ENCODE results near the gene EPHB1. TPM values are rescaled to one million over a fixed set of nuclear protein-coding genes. Genes with fewer than 3 reads are reported as not detected.

The EPHB1 gene
- total and polyA plus RNA-seq, 2 donors (not counting 3 experiments of a cell fraction or from before 2014, with no cell fraction given) = 1.3 to 5.2 TPM

- H3K27ac ChIP-seq (ENCODE audit: insufficient read depth, low read depth, low read length) = no peak overlapping the region
- H4K20me1 ChIP-seq (replicated peaks; ENCODE audit: control insufficient read depth, extremely low read depth, insufficient read depth, low read length) = no peaks in the 10 kb centered on the region
- no peaks in the 10 kb centered on the region for H3K9me1 ChIP-seq (replicated peaks; ENCODE audit: control insufficient read depth, extremely low read depth, insufficient read depth, low read length)
- intact Hi-C loops (cut with micrococcal nuclease) (no loop called here), dilution Hi-C loops (cut with MboI; ENCODE audit: extremely low pct_ligation_motif_present, low sequenced_read_pairs) (no loop called here)
- TF ChIP-seq MAX (IDR thresholded peaks at IDR 0.05; ENCODE audit: insufficient read depth, insufficient read length) (no peak), POLR2AphosphoS5 (IDR thresholded peaks at IDR 0.05; ENCODE audit: insufficient read depth, low read depth, low read length) (no peak), FOS (IDR thresholded peaks at IDR 0.05; ENCODE audit: borderline replicate concordance, insufficient read depth, low read length) (no peak), JUN (IDR thresholded peaks at IDR 0.05; ENCODE audit: borderline replicate concordance, insufficient read depth, insufficient read length, low read depth) (no peak), CTCF (IDR thresholded peaks at IDR 0.05; ENCODE audit: extremely low read depth in 1 of 2, insufficient read depth in 1 of 2, low read depth in 1 of 2, low read length in 2 of 2) (no peak), POLR2A (IDR thresholded peaks at IDR 0.05; ENCODE audit: low read depth, low read length) (no peak), EZH2 (IDR thresholded peaks at IDR 0.05; ENCODE audit: borderline replicate concordance, low read depth, low read length, severe bottlenecking) (no peak), MYC (IDR thresholded peaks at IDR 0.05; ENCODE audit: low read depth, low read length) (no peak), GATA2 (IDR thresholded peaks at IDR 0.05; ENCODE audit: insufficient read depth, insufficient read length, low read depth, low read length) (no peak)
- no peaks in the 10 kb centered on the region for H3K9me3 ChIP-seq (replicated peaks; ENCODE audit: control insufficient read depth, insufficient read depth, low read length)
- no peak overlapping the region for H3K4me3 ChIP-seq (replicated peaks in 1 of 3; ENCODE audit: insufficient read depth in 1 of 3, low read depth in 1 of 3, low read length in 3 of 3)
- H3K36me3 ChIP-seq (ENCODE audit: control insufficient read depth in 2 of 2, extremely low read depth in 1 of 2, insufficient read depth in 2 of 2, low read length in 2 of 2) = no peaks in the 10 kb centered on the region
- ChIA-PET CTCF (no interaction called here), POLR2A (no interaction called here)
- H2AFZ ChIP-seq (ENCODE audit: low read depth, low read length) = no peak overlapping the region
- no peaks in the 10 kb centered on the region for H3K4me1 ChIP-seq (ENCODE audit: control insufficient read depth, extremely low read depth, insufficient read depth, low read length)
- FAIRE-seq = no peak
- H3K4me2 ChIP-seq (ENCODE audit: insufficient read depth, low read length) = no peak overlapping the region
- no peaks in the 10 kb centered on the region for H3K79me2 ChIP-seq (ENCODE audit: control insufficient read depth, insufficient read depth, low read length)
- H3K9ac ChIP-seq (replicated peaks; ENCODE audit: extremely low read depth, insufficient read depth, low read length) = no peak overlapping the region
- H3K27me3 ChIP-seq (ENCODE audit: control insufficient read depth in 2 of 2, insufficient read depth in 2 of 2, low read length in 2 of 2) = peaks cover 0 to 2% of the 10 kb centered on the region in 2 experiments
- no peak for DNase-seq (ENCODE audit: low read depth, low spot score)
- BruUV-seq (replicated peaks) = no TSS peak
Measured at GRCh38 chr3:134860141-134860540, 65.1 kb downstream of the EPHB1 start.
